GM18873 (cell line): ENCODE data around the gene HTT-AS.

Experiments used
- ATAC-seq: cut with Tn5 transposase; IDR thresholded peaks from one replicate; pipeline ENCODE4 v1.9.1; 2021; ENCODE audit warnings: mild to moderate bottlenecking, moderate library complexity, moderate number of reproducible peaks; ENCODE audit not compliant: unreplicated experiment, low FRiP score

The HTT-AS gene

DNA sequence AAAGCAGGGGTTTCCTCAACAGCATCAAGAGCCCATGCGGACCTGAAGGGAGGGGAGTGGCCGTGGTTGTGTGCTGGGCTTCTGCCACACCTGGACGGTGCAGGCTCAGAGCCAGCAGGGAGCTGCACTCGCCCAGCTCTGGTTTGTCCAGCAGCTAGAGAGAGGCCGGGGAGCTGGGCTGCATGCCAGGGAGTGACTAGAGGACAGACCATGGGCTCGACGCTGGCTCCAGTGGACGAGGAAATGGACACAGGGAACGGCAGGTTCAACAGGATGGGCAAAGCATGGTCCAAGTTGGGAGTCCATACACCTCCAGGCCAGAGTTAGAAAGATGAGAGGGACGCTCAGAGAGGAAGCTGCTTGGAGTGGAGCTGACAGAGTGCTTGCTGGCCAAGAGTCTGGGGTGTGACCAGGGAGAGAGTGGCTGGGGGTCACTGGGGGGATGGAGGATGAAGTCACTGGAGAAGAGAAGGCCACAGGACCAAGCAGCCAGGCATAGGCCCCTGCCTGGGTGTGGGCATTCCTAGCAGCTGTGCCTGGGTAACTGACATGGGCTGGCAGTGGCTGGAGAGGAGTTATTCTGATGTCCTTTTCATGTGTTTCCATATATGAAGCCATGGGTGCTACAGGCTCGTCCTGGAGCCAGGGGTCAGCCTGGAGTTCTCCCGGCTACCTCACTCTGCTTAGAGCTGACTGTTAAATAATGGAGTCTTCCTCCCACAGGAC is 42.8 kb downstream of the HTT-AS start:
- no peak for ATAC-seq

DNA sequence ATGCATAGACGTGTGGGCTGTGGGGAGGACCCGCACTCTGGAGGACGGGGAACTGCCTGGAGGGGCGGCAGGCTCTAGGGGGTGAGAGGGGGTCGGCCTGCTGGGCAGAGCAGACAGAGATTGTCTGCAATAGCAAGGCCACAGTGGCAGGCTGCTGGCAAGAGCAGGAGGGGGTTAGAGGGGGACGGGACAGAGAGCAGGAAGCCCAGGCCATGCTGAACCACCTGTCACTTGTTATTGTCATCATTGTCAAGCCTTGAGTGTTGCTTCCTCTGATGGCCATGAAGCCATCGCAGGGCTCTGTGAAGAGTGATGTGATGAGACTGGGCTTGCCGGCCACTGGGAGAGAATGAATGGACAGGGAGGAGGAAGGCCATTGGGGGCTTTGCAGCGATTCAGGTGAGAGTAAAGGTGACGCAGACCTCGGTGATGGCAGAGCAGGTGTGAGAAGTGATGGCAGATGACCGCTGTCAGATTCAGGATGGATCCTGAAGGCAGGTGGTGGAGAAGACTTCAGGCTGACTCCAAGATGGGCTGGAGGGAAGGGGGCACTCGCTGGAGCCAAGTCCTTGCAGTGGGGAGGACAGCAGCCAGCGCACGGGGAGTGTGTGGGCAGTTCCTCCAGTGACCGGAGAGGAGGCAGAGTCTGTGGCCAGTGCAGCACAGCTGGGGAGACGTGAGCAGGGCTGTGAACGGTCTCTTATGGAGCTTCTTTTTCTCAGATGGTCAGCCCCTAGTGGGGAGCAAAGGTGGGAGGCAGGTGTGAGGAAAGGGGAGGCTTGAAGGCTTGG is 43.6 kb downstream of the HTT-AS start:
- ATAC-seq = no peak

DNA sequence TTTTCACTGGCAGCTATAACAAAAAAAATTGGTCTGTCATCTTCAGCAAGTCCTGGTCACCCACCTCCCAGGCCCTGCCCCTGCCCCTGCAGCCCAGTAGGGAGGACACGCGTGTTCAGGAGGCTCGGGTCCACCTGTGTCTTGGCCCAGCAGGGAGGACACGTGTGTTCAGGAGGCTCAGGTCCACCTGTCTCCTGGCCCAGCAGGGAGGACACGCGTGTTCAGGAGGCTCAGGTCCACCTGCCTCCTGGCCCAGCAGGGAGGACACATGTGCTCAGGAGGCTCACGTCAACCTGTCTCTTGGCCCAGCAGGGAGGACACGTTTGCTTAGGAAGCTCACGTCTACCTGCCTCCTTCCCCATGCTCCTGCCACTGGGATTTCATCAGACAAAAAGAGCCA is 44.9 kb downstream of the HTT-AS start:
- no peak for ATAC-seq

DNA sequence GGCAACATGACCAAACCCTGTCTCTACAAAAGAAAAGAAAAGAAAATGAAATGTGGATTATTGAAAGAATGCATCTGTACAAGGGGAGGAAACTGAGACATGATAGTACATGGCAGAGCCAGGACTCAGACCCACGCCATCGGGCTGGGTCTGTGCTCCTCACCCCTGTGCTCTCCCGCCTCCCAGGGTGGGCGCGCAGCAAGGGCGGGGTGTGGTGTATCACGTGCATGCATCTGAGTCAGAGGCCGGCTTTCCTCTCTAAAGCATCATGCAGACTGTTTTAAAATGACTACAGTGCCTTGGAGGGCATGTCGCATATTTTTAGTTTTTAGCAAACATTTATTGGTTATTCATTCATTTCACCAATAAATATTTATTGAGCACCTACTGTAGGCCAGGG is 47.8 kb downstream of the HTT-AS start:
- no peak for ATAC-seq

DNA sequence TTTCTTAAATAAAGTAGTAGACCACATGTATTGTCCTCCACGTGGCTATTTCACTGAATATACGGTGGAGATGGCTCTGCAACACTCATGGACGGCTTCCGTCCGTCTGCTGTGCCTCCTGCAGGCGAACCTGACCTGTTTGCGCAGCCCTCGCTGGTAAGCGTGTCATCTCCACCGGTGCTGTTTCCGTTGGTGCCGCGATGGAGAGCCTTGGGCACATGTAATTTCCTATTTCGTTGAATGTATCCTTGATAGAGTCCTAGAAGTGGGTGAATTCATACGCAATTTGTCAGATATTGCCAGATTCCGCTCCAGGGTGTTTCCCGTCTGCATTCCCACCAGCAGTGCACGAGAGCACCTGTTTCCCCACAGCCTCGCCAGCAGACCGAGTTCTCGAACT is 48.5 kb downstream of the HTT-AS start:
- no peak for ATAC-seq

DNA sequence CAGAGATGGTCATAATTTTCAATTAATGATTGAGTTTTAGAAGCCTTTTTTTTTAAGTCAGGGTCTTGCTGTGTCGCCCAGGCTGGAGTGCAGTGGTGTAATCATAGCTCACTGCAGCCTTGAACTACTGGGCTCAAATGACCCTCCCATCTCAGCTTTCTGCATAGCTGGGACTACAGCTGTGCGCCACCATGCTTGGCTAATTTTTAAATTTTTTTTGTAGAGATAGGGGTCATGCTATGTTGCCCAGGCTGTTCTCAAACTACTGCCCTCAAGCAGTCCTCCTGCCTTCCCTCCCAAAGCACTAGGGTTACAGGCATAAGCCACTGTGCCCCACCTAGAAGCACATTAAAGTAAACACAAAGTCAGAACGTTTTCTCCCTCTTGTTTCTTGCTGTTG is 51.7 kb downstream of the HTT-AS start:
- ATAC-seq = no peak

DNA sequence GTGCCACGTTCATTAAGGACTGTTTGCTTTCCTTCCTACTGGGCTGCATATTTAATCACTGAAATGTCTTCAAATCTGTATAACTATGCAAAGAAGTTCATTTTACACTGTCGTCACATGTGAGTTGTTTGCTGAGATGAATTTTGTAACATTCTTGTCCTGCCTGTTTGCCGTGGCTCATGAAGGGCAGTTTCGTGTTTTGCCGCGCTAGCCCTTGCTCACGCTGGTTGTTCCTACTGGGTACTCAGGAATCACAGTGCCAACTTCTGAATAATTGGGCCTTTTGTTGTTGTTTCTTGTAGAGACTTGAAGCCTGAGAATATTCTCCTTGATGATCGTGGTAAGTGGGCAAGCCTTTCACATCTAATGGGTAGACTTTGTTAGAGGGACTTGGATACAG is 52.2 kb downstream of the HTT-AS start:
- ATAC-seq = no peak

DNA sequence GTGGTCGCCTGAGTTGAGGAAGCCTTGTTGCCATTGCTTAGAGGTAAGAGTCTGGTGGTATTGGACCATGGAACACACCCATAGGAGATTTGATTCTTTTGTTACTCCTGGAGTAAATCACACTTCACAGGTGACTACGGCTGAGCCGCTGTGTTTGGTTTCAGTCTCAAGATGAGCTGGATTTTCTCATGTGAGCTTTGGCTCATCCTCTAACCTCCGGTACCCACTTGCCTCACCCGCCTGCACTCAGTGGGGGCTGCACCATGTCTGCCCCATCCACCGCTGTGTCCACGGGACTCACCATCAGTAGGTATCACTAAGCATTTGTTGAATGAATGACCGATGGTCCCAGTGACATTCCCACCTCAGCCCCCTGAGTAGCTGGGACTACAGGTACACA is 52.7 kb downstream of the HTT-AS start:
- no peak for ATAC-seq

DNA sequence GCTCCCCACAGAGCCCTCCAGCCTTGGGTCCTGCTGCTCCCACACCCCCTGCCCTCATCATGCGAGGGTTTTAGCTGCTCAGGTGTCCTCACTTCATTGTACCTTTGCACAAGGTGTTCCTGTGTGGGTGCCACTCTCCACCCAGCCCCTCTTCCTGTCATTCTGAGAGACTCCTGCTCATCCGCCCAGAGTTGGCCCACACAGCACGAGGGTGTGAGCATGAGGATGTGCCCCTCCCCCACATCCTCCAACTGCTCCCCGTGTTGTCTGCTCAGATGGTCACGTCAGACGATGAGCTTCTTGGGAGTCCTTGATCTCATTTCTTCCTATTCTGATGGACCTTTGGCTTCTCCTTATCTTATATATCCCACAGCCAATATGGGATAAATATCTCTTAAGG is 53.2 kb downstream of the HTT-AS start:
- ATAC-seq = no peak

DNA sequence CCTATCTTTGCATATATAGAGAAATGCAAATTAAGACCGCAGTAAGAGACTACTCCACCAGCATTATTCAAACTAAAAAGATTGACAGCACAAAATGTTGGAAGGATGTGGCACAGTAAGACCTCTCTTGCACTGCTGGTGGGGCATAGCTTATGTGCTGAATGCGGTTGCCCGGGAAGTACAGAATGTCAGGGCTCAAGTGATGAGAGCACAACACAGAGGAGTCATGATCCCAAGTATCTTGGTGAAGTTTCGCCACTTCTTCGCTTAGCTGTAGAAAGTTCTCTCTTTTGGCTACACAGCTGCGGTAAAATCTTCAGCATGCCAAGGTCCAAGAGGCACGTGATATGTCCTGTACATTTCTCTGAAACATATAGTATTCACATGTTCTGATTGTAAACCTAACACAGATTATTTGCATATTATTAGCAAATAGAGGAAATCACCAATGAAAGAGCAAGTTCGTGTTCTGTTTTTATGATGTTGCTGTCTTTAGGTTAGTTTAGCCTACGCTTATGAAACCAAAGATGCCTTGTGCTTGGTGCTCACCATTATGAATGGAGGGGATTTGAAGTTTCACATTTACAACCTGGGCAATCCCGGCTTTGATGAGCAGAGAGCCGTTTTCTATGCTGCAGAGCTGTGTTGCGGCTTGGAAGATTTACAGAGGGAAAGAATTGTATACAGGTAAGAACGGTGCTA is 55.0 kb downstream of the HTT-AS start:
- ATAC-seq = no peak

DNA sequence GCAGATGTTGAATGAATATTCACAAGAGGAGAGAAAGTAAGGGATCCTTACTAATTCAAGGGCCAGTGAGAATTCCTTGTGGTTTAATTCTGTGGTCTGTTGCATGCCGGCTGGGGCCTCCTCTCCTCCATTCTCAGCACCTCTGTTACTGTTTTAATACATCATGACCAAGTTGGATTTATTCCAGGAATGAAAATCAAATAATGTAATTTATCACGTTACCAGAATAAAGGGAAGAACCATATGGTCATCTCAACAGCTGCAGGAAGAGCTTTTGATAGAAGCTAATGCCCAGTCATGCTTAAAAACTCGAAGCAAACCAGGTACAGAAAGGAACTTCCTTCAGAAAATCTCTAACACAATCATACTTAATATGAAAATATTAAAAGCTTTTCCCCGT is 56.8 kb downstream of the HTT-AS start:
- no peak for ATAC-seq

DNA sequence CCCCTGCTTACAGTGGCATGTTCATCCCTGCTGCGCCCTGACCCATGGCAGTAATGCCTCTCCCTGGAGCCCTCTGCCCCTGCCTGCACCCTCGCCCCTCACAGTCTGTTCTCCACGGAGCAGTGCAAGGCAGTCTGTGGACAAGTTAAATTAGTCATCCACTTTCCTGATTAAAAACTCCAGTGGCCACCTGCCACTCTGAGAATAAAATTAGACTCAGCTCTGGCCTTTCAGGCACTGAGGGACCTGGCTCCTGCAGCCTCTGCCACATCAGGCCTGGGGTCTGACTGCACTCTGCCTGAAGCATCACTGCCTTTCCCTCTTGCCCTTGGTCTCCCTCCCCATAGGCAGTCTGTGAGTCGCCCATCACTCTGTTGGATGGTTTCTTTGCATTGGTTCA is 57.4 kb downstream of the HTT-AS start:
- no peak for ATAC-seq

DNA sequence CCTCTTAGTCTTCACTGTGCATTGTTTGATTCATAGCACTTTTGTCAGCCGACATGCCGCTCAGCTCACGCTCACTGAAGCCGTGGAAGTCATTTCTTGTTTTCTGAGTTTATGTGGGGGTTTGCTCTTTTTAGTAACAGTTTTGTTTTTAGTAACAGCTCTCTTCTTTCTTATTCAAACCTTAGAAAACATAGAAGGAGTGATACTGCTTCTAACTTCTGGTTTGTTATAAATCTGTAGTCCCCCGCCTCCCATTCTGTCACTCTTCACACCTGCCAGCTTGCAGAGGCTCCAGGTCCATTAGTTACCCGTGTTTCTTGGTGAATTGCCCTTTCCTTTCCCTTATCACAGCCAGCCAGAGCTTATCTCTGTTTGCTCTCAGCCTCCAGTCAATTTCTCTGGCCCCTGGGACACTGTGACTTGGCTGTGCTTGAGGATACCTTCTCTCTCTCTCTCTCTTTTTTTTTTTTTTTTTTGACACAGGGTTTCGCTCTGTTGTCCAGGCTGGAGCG is 60.4 kb downstream of the HTT-AS start:
- peak; percentile 51 for ATAC-seq
